Right renal cortex interstitium (tissue), 3 donors: Measurements from ENCODE around the gene CD274. TPM values are rescaled to one million over a fixed set of nuclear protein-coding genes. Genes with fewer than 3 reads are reported as not detected.
"Not testable (repeated sequence)": the region's sequence is repeated elsewhere in the genome, so short reads cannot be mapped to it uniquely, and the experiment has no call there.

Source experiments
- DNase-seq, 3 donors: peaks; one replicate each; pipeline ENCODE4 v3.0.0-alpha.2; 2013; ENCODE audit warnings: low read depth in 3 of 3, low spot score in 2 of 3
- polyA plus RNA-seq, 3 donors: library from polyadenylated mRNA; unstranded; fragments of 120-200 nt; gene quantifications; one replicate each; pipeline ENCODE4 v1.2.1, GENCODE V29; 2013; ENCODE audit not compliant: insufficient read length in 3 of 3

Gene CD274
- polyA plus RNA-seq, 3 donors: 0.71 to 1.1 (median 0.90) TPM

DNA sequence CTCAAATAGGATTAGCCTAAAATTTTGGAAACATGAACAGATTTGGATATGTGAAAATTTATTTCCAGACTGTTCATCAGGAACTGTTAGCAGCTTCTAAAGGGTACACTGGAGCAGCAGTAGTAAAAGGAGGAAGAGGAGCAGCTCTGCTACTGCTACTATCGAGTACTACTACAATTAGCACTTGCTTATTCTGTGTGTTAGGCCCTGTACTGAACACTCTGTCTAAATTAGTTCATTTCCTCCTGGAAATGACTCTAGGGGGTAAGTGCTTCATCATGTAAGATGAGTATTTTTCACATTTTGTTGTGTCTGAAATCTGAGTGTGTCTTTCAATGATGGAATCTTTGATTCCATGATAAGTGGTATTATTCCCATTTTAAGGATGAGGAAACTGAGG lies 9.8 kb downstream of the CD274 start:
- DNase-seq: no peak

DNA sequence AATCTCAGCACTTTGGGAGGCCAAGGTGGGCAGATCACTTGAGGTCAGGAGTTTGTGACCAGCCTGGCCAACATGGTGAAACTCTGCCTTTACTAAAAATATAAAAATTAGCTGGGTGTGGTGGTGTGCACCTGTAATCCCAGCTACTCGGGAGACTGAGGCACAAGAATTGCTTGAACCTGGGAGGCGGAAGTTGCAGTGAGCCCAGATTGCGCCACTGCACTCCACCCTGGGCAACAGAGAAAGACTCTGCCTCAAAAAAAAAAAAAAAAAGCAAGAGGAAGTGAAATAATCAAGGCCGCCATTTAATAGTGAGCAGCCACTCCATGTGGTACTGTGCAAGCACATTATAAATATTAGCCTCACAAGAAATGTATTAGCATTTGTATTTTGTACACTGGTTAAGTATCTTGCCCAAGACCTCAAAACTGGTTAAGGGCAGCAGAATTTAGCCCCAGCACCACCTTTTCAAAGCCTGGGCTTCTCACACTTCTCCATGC lies 14.5 kb downstream of the CD274 start:
- not testable (repeated sequence) for DNase-seq

DNA sequence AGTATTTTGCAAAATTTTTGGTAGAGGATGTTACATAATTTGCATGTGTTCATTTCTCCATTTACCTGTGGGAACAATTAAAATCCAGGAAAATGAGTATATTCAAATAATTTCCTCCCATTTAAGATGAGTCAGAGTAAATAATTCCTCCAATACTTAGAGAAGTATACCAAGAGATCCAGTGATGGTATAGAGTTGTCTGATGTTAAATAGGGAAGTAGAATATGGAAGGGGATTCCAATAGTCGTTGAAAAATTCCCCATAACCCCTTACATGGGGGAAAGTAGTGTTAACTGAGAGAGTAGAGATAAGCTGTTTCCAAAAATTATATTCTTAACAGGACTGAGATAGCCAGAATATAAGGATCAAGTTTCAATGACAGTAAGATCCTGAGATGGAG lies 15.7 kb downstream of the CD274 start:
- DNase-seq: no peak

GRCh38 chr9:5466766-5467165 lies 16.4 kb downstream of the CD274 start:
- DNase-seq: no peak

DNA sequence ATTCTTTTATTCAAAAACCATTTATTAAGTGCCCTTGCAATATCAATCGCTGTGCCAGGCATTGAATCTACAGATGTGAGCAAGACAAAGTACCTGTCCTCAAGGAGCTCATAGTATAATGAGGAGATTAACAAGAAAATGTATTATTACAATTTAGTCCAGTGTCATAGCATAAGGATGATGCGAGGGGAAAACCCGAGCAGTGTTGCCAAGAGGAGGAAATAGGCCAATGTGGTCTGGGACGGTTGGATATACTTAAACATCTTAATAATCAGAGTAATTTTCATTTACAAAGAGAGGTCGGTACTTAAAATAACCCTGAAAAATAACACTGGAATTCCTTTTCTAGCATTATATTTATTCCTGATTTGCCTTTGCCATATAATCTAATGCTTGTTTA lies 18.5 kb downstream of the CD274 start:
- no peak for DNase-seq

GRCh38 chr9:5470122-5470521 lies 19.8 kb downstream of the CD274 start:
- DNase-seq: no peak

DNA sequence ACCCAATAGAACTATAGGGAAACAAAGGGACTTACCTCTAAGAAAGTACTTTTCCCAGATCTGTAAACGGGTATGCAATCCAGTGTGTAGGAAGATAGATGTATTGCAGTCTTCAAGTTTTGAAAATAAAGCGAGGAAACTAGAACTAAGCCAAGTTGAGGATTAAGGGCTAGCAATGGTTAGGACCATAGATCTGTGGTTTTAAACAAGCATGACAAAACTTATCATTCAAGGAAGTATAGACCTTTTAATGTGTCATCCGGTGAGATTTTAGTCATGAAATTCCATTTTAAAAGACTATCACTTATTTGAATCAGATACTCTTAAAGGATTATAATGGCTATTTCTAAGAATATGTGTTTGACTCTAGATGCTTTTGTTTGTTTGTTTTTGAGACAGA lies 20.5 kb downstream of the CD274 start:
- DNase-seq: no peak

DNA sequence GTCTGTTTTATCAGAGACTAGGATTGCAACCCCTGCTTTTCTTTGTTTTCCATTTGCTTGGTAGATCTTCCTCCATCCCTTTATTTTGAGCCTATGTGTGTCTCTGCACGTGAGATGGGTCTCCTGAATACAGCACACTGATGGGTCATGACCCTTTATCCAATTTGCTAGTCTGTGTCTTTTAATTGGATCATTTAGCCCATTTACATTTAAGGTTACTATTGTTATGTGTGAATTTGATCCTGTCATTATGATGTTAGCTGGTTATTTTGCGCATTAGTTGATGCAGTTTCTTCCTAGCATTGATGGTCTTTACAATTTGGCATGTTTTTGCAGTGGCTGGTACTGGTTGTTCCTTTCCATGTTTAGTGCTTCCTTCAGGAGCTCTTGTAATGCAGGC lies 25.3 kb downstream of the CD274 start:
- DNase-seq: not testable (repeated sequence)

DNA sequence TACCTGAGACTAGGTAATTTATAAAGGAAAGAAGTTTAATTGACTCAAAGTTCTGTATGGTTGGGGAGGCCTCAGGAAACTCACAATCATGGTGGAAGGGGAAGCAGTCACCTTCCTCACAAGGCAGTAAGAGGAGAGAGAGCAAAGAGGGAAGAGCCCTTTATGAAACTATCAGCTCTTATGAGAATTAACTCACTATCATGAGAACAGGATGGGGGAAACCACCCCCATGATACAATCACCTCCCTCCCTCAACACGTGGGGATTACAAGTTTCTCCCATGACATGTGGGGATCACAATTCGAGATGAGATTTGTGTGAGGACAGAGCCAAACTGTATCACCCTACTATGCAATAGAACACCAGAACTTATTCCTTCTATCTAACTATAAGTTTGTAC lies 27.9 kb downstream of the CD274 start:
- DNase-seq: no peak

DNA sequence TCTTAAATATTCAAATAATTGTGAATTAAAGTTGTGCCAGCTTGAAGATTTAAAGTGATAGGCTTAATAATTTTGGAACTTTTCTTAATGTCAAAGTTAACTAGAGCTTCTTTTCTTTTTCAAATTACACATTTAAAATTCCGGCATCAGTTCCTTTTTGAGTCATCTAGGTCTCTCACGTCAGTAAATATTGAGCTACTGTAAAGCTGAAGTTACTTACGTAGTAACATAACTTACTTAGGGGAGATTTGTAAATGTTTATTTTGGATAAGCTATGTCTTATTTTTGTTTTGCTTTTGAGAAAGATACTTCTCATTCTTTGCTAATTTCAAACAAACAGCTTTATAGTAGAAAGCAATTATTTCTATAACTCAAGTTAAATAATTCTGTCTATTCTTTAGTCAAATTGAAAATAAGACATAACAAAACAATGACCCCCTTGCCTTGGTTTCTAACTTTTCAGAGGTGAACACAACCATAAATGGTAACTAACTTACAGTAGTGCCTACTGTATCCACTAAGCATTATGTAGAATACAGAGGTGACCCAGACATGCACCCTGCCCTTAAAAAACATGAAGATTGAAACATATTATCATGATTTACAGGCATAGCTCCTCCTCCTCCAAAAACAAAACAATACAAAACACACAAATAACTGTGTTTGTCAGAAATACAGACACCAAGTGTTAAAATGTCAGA lies 29.8 kb downstream of the CD274 start:
- no peak for DNase-seq

DNA sequence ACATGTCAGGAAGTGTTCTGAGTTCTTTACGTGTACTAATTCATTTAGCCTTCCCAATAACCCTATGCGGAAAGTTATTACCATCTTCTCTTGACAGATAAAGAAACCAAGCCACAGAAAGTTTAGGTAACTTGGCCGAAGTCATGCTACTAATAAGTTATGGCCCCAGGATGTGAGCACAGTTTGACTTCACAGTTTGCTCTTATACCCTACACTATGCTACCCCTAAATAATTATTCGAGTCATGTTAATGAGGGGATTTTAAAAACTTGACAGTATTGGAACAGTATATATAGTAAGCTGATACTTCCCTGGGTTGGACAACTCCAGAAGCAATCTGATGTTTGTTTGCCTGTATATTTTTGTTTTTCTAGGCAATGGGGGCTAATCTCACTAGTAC lies 30.6 kb downstream of the CD274 start:
- DNase-seq: no peak

- no peak for DNase-seq
These were observed 31.1 kb downstream of the CD274 start for GRCh38 chr9:5481322-5482040.

GRCh38 chr9:5482194-5482593 lies 31.9 kb downstream of the CD274 start:
- no peak for DNase-seq

- no peak for DNase-seq
These were observed 33.0 kb downstream of the CD274 start for GRCh38 chr9:5483306-5483705.

GRCh38 chr9:5485378-5486085 lies 35.2 kb downstream of the CD274 start:
- DNase-seq: no peak

- DNase-seq: no peak
These were observed 36.6 kb downstream of the CD274 start for GRCh38 chr9:5486988-5487387.

- DNase-seq: no peak
These were observed 38.1 kb downstream of the CD274 start for GRCh38 chr9:5488221-5489008.

- DNase-seq: no peak
These were observed 39.5 kb downstream of the CD274 start for GRCh38 chr9:5489630-5490490.

- DNase-seq: no peak
These were observed 42.8 kb downstream of the CD274 start for GRCh38 chr9:5492965-5493678.
